Measurements from ENCODE around the gene TLDC2.

TLDC2 gene

GRCh38 chr20:36860811-36861624 lies 14.9 kb upstream of the TLDC2 start:
- Histone ChIP-seq H3K27me3 (ENCODE audit: control insufficient read depth, insufficient read depth, low read length, poor library complexity, severe bottlenecking) (peaks cover 14% of the 10 kb centered on the region), H3K4me1 (ENCODE audit: control insufficient read depth, insufficient read depth, low read length) (peaks cover 18% of the 10 kb centered on the region), H3K36me3 (ENCODE audit: control insufficient read depth, insufficient read depth, low read length) (peaks cover 6% of the 10 kb centered on the region), H3K4me3 (ENCODE audit: insufficient read depth, low read depth, low read length) (peak overlapping the region; percentile 81), H3K27ac (ENCODE audit: insufficient read depth, low read depth, low read length, poor library complexity, severe bottlenecking) (no peak overlapping the region), H3K9me3 (ENCODE audit: control insufficient read depth, low read length) (no peaks in the 10 kb centered on the region)
- 89 to 91% methylated on average over 14 of the region's 14 CpGs for WGBS, 2 experiments

- no peak overlapping the region for H3K27ac ChIP-seq (ENCODE audit: insufficient read depth, low read depth, low read length, poor library complexity, severe bottlenecking)
- no peaks in the 10 kb centered on the region for H3K9me3 ChIP-seq (ENCODE audit: control insufficient read depth, low read length)
- WGBS, 2 experiments = 61 to 62% methylated on average over 7 of the region's 7 CpGs
- peaks cover 6% of the 10 kb centered on the region for H3K36me3 ChIP-seq (ENCODE audit: control insufficient read depth, insufficient read depth, low read length)
- peaks cover 14% of the 10 kb centered on the region for H3K27me3 ChIP-seq (ENCODE audit: control insufficient read depth, insufficient read depth, low read length, poor library complexity, severe bottlenecking)
- peak overlapping the region; percentile 81 for H3K4me3 ChIP-seq (ENCODE audit: insufficient read depth, low read depth, low read length)
- H3K4me1 ChIP-seq (ENCODE audit: control insufficient read depth, insufficient read depth, low read length) = peaks cover 18% of the 10 kb centered on the region
Measured at GRCh38 chr20:36861625-36861874, 14.4 kb upstream of the TLDC2 start.

DNA sequence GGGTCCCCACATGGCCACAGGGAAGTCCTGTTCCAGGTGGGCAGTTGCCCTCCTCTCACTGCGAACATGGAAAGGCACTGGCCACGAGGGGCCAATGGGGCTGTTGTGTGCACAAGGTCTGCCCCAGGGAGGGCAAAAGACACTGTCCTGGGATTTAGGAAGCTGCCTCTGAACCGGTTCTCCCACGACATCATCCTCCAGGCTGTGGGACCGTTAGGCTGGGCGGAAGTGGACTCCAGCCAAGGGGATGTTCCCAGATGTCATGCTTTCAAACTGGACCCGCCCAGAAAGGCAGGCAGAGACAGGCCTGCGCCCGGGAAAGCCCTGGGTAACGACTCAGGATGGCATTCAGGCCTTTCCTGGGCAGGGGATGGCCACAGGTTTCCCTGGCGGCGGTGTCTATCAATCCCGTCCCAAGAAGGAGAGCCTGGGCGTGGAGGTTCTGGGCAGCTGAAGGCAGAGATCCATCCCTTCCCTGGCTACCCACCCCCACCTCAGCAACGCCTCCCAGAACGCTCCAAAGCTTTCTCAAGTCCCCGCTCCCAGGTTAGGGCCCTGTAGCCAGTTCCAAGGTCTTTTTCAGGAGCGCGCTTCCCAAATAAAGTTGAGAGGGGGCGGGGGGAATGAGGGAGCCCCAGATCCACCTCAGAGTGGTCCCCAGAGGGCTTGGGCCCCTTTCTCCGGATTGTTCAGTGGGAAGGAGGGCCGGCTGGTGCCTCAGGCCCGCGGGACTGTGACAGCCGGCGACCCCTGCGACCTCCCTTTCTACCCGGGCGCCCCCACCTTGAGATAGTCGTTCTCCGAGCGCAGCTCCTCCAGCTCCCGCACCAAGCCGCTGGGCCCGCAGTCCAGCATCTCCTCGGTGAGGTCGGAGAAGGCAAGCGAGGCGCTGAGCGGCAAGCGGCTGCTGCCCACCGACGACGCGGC lies 13.8 kb upstream of the TLDC2 start:
- peak overlapping the region; percentile 81 for H3K4me3 ChIP-seq (ENCODE audit: insufficient read depth, low read depth, low read length)
- peaks cover 18% of the 10 kb centered on the region for H3K4me1 ChIP-seq (ENCODE audit: control insufficient read depth, insufficient read depth, low read length)
- 6 to 7% methylated on average over 45 of the region's 45 CpGs for WGBS, 2 experiments
- H3K9me3 ChIP-seq (ENCODE audit: control insufficient read depth, low read length) = no peaks in the 10 kb centered on the region
- peaks cover 6% of the 10 kb centered on the region for H3K36me3 ChIP-seq (ENCODE audit: control insufficient read depth, insufficient read depth, low read length)
- H3K27ac ChIP-seq (ENCODE audit: insufficient read depth, low read depth, low read length, poor library complexity, severe bottlenecking) = no peak overlapping the region
- H3K27me3 ChIP-seq (ENCODE audit: control insufficient read depth, insufficient read depth, low read length, poor library complexity, severe bottlenecking) = peaks cover 14% of the 10 kb centered on the region

GRCh38 chr20:36862857-36863668 lies 12.9 kb upstream of the TLDC2 start:
- H3K4me3 ChIP-seq (ENCODE audit: insufficient read depth, low read depth, low read length) = peak overlapping the region; percentile 81
- H3K4me1 ChIP-seq (ENCODE audit: control insufficient read depth, insufficient read depth, low read length) = peaks cover 18% of the 10 kb centered on the region
- H3K36me3 ChIP-seq (ENCODE audit: control insufficient read depth, insufficient read depth, low read length) = peaks cover 6% of the 10 kb centered on the region
- no peak overlapping the region for H3K27ac ChIP-seq (ENCODE audit: insufficient read depth, low read depth, low read length, poor library complexity, severe bottlenecking)
- no peaks in the 10 kb centered on the region for H3K9me3 ChIP-seq (ENCODE audit: control insufficient read depth, low read length)
- WGBS, 2 experiments = 0% methylated on average over 129 of the region's 129 CpGs
- H3K27me3 ChIP-seq (ENCODE audit: control insufficient read depth, insufficient read depth, low read length, poor library complexity, severe bottlenecking) = peaks cover 14% of the 10 kb centered on the region

- WGBS, 2 experiments = 70 to 71% methylated on average over 9 of the region's 9 CpGs
- Histone ChIP-seq H3K27ac (ENCODE audit: insufficient read depth, low read depth, low read length, poor library complexity, severe bottlenecking) (no peak overlapping the region), H3K4me3 (ENCODE audit: insufficient read depth, low read depth, low read length) (no peak overlapping the region), H3K4me1 (ENCODE audit: control insufficient read depth, insufficient read depth, low read length) (peaks cover 18% of the 10 kb centered on the region), H3K27me3 (ENCODE audit: control insufficient read depth, insufficient read depth, low read length, poor library complexity, severe bottlenecking) (peaks cover 14% of the 10 kb centered on the region), H3K9me3 (ENCODE audit: control insufficient read depth, low read length) (no peaks in the 10 kb centered on the region), H3K36me3 (ENCODE audit: control insufficient read depth, insufficient read depth, low read length) (no peaks in the 10 kb centered on the region)
Measured at GRCh38 chr20:36865076-36865860, 10.7 kb upstream of the TLDC2 start.

GRCh38 chr20:36865861-36866149 lies 10.1 kb upstream of the TLDC2 start:
- H3K36me3 ChIP-seq (ENCODE audit: control insufficient read depth, insufficient read depth, low read length) = no peaks in the 10 kb centered on the region
- peaks cover 14% of the 10 kb centered on the region for H3K27me3 ChIP-seq (ENCODE audit: control insufficient read depth, insufficient read depth, low read length, poor library complexity, severe bottlenecking)
- no peak overlapping the region for H3K4me3 ChIP-seq (ENCODE audit: insufficient read depth, low read depth, low read length)
- no peak overlapping the region for H3K27ac ChIP-seq (ENCODE audit: insufficient read depth, low read depth, low read length, poor library complexity, severe bottlenecking)
- peaks cover 13% of the 10 kb centered on the region for H3K4me1 ChIP-seq (ENCODE audit: control insufficient read depth, insufficient read depth, low read length)
- no peaks in the 10 kb centered on the region for H3K9me3 ChIP-seq (ENCODE audit: control insufficient read depth, low read length)

- H3K27me3 ChIP-seq (ENCODE audit: control insufficient read depth, insufficient read depth, low read length, poor library complexity, severe bottlenecking) = peaks cover 14% of the 10 kb centered on the region
- H3K27ac ChIP-seq (ENCODE audit: insufficient read depth, low read depth, low read length, poor library complexity, severe bottlenecking) = no peak overlapping the region
- H3K9me3 ChIP-seq (ENCODE audit: control insufficient read depth, low read length) = no peaks in the 10 kb centered on the region
- H3K4me1 ChIP-seq (ENCODE audit: control insufficient read depth, insufficient read depth, low read length) = peaks cover 9% of the 10 kb centered on the region
- WGBS, 2 experiments = 92 to 94% methylated on average over 7 of the region's 7 CpGs
- no peak overlapping the region for H3K4me3 ChIP-seq (ENCODE audit: insufficient read depth, low read depth, low read length)
- no peaks in the 10 kb centered on the region for H3K36me3 ChIP-seq (ENCODE audit: control insufficient read depth, insufficient read depth, low read length)
Measured at GRCh38 chr20:36866164-36866563, 9.8 kb upstream of the TLDC2 start.

DNA sequence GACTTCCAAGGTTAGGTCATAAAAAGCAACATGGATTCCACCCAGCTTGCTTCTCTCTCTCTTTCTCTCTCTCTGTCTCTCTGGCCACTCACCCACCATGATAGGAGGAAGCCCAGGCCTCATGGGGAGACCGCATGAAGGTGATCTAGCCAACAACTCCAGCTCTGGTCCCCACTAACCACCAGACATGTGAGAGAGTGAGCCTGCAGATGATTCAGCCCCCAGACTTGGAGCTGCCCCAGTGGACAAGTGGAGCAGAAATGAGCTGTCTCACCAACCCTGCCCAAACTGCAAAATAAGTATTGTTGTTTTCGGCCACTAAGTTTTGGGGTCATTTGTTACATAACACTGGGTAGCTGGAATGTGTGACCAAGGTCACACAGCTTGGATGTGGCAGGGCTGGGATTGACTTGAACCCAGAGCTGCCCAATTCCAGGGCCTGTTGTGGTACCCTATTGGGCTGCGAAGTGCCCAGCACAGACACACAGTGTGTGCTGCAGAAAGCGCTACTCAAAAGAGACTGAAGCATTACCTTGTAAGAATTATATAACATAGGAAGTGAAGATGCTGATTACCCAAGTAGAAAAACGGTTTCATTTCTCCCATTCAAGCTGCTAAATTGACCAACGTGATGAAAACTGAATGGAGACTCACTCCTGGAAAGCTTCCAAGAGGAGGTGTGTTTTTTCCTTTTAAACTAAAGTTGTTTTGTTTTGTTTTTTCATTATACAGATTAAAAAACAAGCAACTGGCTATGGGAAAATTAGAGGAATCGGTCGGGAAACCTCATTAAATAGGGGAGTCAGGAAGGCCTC lies 9.1 kb upstream of the TLDC2 start:
- no peak overlapping the region for H3K27ac ChIP-seq (ENCODE audit: insufficient read depth, low read depth, low read length, poor library complexity, severe bottlenecking)
- peaks cover 14% of the 10 kb centered on the region for H3K27me3 ChIP-seq (ENCODE audit: control insufficient read depth, insufficient read depth, low read length, poor library complexity, severe bottlenecking)
- peaks cover 2% of the 10 kb centered on the region for H3K4me1 ChIP-seq (ENCODE audit: control insufficient read depth, insufficient read depth, low read length)
- WGBS, 2 experiments = 94 to 96% methylated on average over 8 of the region's 8 CpGs
- H3K36me3 ChIP-seq (ENCODE audit: control insufficient read depth, insufficient read depth, low read length) = no peaks in the 10 kb centered on the region
- no peaks in the 10 kb centered on the region for H3K9me3 ChIP-seq (ENCODE audit: control insufficient read depth, low read length)
- no peak overlapping the region for H3K4me3 ChIP-seq (ENCODE audit: insufficient read depth, low read depth, low read length)

Measured in ectodermal cell (in vitro differentiated cells).